WTC11 (cell line): ENCODE data around the gene CACNG5. TPM values are rescaled to one million over a fixed set of nuclear protein-coding genes. Genes with fewer than 3 reads are reported as not detected.

Experiments
- ATAC-seq: fragments of 200-7000 bp; cut with Tn5 transposase; 2 replicates; pipeline ENCODE4 v1.10.0; 2021; ENCODE audit warnings: mild to moderate bottlenecking, moderate library complexity
- CTCF ChIA-PET: fragments of 300-600 bp; sonication (Branson Sonifier 250); formaldehyde crosslinking; loops from one replicate; lab custom pipeline; 2021; ENCODE audit warnings: antibody characterized with exemption; lab: Charles Lee
- POLR2A ChIA-PET: fragments of 350-600 bp; sonication (Branson Sonifier 250); formaldehyde crosslinking; loops from one replicate; lab custom pipeline; 2021; ENCODE audit warnings: antibody characterized with exemption; lab: Charles Lee
- DNase-seq: peaks from one replicate; pipeline ENCODE4 v3.0.0; 2021; ENCODE audit warnings: low spot score
- H3K27ac Mint-ChIP-seq: 2 replicates; pipeline ENCODE4 v1.8.0; 2021; ENCODE audit warnings: mixed read lengths
- H3K27me3 Mint-ChIP-seq: 2 replicates; pipeline ENCODE4 v1.8.0; 2021; ENCODE audit warnings: low read depth, mild to moderate bottlenecking, moderate library complexity, mixed read lengths
- H3K36me3 Mint-ChIP-seq: 2 replicates; pipeline ENCODE4 v1.8.0; 2021; ENCODE audit warnings: mixed read lengths
- H3K4me1 Mint-ChIP-seq: 2 replicates; pipeline ENCODE4 v1.8.0; 2022; ENCODE audit warnings: mixed read lengths
- H3K4me3 Mint-ChIP-seq: 2 replicates; pipeline ENCODE4 v1.8.0; 2021; ENCODE audit warnings: mild to moderate bottlenecking, moderate library complexity, mixed read lengths
- H3K9me3 Mint-ChIP-seq: 2 replicates; pipeline ENCODE4 v1.8.0; 2021; ENCODE audit warnings: mixed read lengths
- HMGA2 ChIP-seq: fragments of 250-450 bp; sonication (Bioruptor Pico); IDR thresholded peaks from 2 replicates; pipeline ENCODE4 v1.4.0; 2021; ENCODE audit warnings: mild to moderate bottlenecking, moderate library complexity
- JAZF1 ChIP-seq: fragments of 250-450 bp; sonication (Bioruptor Pico); IDR thresholded peaks from 2 replicates; pipeline ENCODE4 v1.9.0; 2021; ENCODE audit warnings: moderate library complexity, mild to moderate bottlenecking, inconsistent platforms
- MYBL2 ChIP-seq: sonication (generic); formaldehyde crosslinking; IDR thresholded peaks from 2 replicates; pipeline ENCODE4 v1.8.1; 2023; ENCODE audit warnings: mild to moderate bottlenecking, moderate library complexity, missing genetic modification reagents
- RELA ChIP-seq: sonication (generic); formaldehyde crosslinking; IDR thresholded peaks from 2 replicates; pipeline ENCODE4 v1.8.1; 2022; ENCODE audit warnings: missing genetic modification reagents, mild to moderate bottlenecking, borderline replicate concordance
- SOX15 ChIP-seq: fragments of 250-450 bp; sonication (Bioruptor Pico); IDR thresholded peaks from 2 replicates; pipeline ENCODE4 v1.9.0; 2021; ENCODE audit warnings: mild to moderate bottlenecking
- TCF7 ChIP-seq: sonication (generic); formaldehyde crosslinking; IDR thresholded peaks from 2 replicates; pipeline ENCODE4 v1.8.0; 2022; ENCODE audit warnings: mild to moderate bottlenecking, low read depth, missing genetic modification reagents, moderate library complexity
- ZNF671 ChIP-seq: fragments of 250-450 bp; sonication (Bioruptor Pico); IDR thresholded peaks from 2 replicates; pipeline ENCODE4 v1.8.0; 2021; ENCODE audit warnings: mild to moderate bottlenecking
- total RNA-seq: library from RNA; stranded (reverse); gene quantifications from 3 replicates; pipeline ENCODE4 v1.2.3, GENCODE V29; 2021
- TF ChIP-seq, protein P1 (sequence below): sonication (generic); formaldehyde crosslinking; IDR thresholded peaks from 2 replicates; pipeline ENCODE4 v1.8.1; 2023; ENCODE audit warnings: mild to moderate bottlenecking, moderate library complexity, missing genetic modification reagents
- TF ChIP-seq, protein P2 (sequence below): fragments of 200-600 bp; IDR thresholded peaks from 2 replicates; pipeline ENCODE4 v1.8.0; 2022; ENCODE audit warnings: antibody characterized with exemption
- TF ChIP-seq, protein P3 (sequence below): sonication (generic); formaldehyde crosslinking; IDR thresholded peaks from 2 replicates; pipeline ENCODE4 v1.8.0; 2023; ENCODE audit warnings: mild to moderate bottlenecking, missing genetic modification reagents
- TF ChIP-seq, protein P4 (sequence below): fragments of 250-450 bp; sonication (Bioruptor Pico); IDR thresholded peaks from 2 replicates; pipeline ENCODE4 v2.1.2; 2022; ENCODE audit warnings: mild to moderate bottlenecking, moderate library complexity
- TF ChIP-seq, protein P5 (sequence below): sonication (generic); formaldehyde crosslinking; IDR thresholded peaks from 2 replicates; pipeline ENCODE4 v1.8.0; 2023; ENCODE audit warnings: missing genetic modification reagents, mild to moderate bottlenecking, borderline replicate concordance

The CACNG5 gene
- total RNA-seq, 1 experiment from 2014 or later: 1.9 TPM

DNA sequence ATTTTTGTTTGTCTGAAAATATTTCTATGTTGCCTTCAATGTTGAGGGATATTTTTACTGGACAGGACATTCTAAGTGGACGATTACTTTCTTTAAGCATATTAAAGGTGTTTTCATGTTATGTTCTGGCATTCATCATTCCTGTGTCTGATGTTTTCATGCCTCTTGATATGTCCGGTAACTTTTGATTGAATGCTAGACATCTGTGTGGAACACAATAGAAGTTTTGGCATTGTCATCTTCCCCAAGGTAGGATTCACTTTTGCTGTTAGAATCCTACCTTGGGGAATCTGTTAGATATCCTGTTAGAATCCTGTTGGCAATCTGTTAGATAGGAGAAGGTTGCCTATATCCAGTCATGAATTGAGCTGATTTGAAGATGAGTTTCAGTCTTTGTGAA, 28.9 kb downstream of the CACNG5 start (continued):
- TF ChIP-seq, protein P1, sequence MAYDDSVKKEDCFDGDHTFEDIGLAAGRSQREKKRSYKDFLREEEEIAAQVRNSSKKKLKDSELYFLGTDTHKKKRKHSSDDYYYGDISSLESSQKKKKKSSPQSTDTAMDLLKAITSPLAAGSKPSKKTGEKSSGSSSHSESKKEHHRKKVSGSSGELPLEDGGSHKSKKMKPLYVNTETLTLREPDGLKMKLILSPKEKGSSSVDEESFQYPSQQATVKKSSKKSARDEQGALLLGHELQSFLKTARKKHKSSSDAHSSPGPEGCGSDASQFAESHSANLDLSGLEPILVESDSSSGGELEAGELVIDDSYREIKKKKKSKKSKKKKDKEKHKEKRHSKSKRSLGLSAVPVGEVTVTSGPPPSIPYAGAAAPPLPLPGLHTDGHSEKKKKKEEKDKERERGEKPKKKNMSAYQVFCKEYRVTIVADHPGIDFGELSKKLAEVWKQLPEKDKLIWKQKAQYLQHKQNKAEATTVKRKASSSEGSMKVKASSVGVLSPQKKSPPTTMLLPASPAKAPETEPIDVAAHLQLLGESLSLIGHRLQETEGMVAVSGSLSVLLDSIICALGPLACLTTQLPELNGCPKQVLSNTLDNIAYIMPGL (CRISPR knock-in tag): no peak
- TF ChIP-seq, all 79 proteins: peak for 0

DNA sequence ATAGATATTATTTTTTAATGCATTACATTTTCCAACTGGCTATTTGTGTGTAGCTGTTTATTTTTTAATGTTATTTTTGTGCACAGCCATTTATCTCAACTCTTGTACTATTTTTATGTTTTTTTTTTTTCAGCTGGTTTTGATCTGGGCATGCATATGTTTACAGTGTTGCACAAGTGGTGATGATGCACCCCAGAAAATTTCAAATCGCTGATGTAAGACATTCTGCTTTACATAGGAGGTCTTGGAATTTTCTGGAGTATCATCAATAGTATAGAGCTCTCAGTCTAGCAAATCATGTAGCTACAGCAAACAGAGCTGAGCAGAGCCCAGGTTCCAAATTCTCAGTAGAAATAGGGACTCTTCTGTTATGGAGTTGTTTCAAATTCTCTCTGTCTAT, 30.2 kb downstream of the CACNG5 start:
- H3K27me3 Mint-ChIP-seq: peaks cover 9% of the 10 kb centered on the region; the same call in 1 of the 2 replicates
- CTCF ChIA-PET: interaction anchor here (0.5 to 1.2 kb wide), 2 partner anchors 151 to 563 kb away, joined by 4 to 5 read pairs; no protein-coding TSS in a partner anchor
- H3K9me3 Mint-ChIP-seq: peaks cover 45% of the 10 kb centered on the region

More for the DNA sequence above, 30.2 kb downstream of the CACNG5 start:
- Mint-ChIP-seq H3K36me3 (peaks cover 12% of the 10 kb centered on the region), H3K27ac (no peak overlapping the region), H3K4me1 (no peaks in the 10 kb centered on the region), H3K4me3 (no peak overlapping the region)
- POLR2A ChIA-PET: interaction anchor here (0.6 kb wide), 1 partner anchor 167 kb away, joined by 5 read pairs; no protein-coding TSS in a partner anchor
- no peak for ATAC-seq
- no peak for TF ChIP-seq JAZF1 (CRISPR knock-in tag)
- TF ChIP-seq RELA (CRISPR knock-in tag): no peak
- TF ChIP-seq, protein P2, sequence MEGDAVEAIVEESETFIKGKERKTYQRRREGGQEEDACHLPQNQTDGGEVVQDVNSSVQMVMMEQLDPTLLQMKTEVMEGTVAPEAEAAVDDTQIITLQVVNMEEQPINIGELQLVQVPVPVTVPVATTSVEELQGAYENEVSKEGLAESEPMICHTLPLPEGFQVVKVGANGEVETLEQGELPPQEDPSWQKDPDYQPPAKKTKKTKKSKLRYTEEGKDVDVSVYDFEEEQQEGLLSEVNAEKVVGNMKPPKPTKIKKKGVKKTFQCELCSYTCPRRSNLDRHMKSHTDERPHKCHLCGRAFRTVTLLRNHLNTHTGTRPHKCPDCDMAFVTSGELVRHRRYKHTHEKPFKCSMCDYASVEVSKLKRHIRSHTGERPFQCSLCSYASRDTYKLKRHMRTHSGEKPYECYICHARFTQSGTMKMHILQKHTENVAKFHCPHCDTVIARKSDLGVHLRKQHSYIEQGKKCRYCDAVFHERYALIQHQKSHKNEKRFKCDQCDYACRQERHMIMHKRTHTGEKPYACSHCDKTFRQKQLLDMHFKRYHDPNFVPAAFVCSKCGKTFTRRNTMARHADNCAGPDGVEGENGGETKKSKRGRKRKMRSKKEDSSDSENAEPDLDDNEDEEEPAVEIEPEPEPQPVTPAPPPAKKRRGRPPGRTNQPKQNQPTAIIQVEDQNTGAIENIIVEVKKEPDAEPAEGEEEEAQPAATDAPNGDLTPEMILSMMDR: no peak
- no peak for TF ChIP-seq ZNF671 (CRISPR knock-in tag)
- no peak for TF ChIP-seq HMGA2 (CRISPR knock-in tag)
- TF ChIP-seq TCF7 (CRISPR knock-in tag): no peak
- TF ChIP-seq, protein P3, sequence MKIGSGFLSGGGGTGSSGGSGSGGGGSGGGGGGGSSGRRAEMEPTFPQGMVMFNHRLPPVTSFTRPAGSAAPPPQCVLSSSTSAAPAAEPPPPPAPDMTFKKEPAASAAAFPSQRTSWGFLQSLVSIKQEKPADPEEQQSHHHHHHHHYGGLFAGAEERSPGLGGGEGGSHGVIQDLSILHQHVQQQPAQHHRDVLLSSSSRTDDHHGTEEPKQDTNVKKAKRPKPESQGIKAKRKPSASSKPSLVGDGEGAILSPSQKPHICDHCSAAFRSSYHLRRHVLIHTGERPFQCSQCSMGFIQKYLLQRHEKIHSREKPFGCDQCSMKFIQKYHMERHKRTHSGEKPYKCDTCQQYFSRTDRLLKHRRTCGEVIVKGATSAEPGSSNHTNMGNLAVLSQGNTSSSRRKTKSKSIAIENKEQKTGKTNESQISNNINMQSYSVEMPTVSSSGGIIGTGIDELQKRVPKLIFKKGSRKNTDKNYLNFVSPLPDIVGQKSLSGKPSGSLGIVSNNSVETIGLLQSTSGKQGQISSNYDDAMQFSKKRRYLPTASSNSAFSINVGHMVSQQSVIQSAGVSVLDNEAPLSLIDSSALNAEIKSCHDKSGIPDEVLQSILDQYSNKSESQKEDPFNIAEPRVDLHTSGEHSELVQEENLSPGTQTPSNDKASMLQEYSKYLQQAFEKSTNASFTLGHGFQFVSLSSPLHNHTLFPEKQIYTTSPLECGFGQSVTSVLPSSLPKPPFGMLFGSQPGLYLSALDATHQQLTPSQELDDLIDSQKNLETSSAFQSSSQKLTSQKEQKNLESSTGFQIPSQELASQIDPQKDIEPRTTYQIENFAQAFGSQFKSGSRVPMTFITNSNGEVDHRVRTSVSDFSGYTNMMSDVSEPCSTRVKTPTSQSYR: no peak
- TF ChIP-seq, protein P4, sequence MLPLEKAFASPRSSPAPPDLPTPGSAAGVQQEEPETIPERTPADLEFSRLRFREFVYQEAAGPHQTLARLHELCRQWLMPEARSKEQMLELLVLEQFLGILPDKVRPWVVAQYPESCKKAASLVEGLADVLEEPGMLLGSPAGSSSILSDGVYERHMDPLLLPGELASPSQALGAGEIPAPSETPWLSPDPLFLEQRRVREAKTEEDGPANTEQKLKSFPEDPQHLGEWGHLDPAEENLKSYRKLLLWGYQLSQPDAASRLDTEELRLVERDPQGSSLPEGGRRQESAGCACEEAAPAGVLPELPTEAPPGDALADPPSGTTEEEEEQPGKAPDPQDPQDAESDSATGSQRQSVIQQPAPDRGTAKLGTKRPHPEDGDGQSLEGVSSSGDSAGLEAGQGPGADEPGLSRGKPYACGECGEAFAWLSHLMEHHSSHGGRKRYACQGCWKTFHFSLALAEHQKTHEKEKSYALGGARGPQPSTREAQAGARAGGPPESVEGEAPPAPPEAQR (CRISPR knock-in tag): no peak
- TF ChIP-seq SOX15 (CRISPR knock-in tag): no peak
- TF ChIP-seq, protein P5, sequence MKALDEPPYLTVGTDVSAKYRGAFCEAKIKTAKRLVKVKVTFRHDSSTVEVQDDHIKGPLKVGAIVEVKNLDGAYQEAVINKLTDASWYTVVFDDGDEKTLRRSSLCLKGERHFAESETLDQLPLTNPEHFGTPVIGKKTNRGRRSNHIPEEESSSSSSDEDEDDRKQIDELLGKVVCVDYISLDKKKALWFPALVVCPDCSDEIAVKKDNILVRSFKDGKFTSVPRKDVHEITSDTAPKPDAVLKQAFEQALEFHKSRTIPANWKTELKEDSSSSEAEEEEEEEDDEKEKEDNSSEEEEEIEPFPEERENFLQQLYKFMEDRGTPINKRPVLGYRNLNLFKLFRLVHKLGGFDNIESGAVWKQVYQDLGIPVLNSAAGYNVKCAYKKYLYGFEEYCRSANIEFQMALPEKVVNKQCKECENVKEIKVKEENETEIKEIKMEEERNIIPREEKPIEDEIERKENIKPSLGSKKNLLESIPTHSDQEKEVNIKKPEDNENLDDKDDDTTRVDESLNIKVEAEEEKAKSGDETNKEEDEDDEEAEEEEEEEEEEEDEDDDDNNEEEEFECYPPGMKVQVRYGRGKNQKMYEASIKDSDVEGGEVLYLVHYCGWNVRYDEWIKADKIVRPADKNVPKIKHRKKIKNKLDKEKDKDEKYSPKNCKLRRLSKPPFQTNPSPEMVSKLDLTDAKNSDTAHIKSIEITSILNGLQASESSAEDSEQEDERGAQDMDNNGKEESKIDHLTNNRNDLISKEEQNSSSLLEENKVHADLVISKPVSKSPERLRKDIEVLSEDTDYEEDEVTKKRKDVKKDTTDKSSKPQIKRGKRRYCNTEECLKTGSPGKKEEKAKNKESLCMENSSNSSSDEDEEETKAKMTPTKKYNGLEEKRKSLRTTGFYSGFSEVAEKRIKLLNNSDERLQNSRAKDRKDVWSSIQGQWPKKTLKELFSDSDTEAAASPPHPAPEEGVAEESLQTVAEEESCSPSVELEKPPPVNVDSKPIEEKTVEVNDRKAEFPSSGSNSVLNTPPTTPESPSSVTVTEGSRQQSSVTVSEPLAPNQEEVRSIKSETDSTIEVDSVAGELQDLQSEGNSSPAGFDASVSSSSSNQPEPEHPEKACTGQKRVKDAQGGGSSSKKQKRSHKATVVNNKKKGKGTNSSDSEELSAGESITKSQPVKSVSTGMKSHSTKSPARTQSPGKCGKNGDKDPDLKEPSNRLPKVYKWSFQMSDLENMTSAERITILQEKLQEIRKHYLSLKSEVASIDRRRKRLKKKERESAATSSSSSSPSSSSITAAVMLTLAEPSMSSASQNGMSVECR (CRISPR knock-in tag): no peak
- TF ChIP-seq MYBL2 (CRISPR knock-in tag): no peak
- no peak for DNase-seq
